ENCODE data around the gene IL1RL2.

Gene IL1RL2

DNA sequence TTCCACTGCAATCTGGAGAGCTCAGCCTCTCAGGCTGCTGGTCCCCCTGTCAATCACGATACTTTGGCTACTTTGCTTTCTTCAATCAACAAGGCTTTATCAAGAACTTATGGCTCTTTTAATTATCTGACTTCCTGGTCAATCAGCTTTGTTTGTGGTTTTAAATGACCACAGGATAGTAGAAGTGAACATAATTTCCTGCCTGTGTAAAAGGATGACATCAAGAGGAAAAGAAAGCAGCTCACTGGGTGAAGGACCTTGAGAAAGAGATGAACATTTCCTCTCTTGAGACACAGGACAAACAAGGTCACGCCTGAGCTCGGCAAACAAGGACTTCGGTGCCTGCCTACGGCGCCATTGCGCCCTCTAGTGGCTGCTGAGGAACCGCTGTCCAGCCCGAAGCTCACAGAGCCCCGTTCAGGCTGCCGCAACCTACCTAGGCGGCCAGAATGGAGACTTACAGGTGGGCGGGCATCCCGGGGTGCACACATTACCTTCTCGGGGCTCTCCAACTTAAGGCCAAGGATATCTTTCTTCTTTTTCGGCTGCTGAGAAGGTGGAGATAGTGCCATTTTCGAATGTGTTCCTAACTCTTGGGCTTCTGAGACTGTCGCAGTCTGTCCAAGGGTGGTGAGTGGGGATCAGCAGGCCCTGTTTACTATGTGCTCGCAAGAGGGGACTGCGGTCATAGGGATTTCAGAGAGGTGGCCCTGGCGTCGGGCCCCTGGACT, 54.0 kb downstream of the IL1RL2 start:
- DNase-seq = peak; percentile 95

DNA sequence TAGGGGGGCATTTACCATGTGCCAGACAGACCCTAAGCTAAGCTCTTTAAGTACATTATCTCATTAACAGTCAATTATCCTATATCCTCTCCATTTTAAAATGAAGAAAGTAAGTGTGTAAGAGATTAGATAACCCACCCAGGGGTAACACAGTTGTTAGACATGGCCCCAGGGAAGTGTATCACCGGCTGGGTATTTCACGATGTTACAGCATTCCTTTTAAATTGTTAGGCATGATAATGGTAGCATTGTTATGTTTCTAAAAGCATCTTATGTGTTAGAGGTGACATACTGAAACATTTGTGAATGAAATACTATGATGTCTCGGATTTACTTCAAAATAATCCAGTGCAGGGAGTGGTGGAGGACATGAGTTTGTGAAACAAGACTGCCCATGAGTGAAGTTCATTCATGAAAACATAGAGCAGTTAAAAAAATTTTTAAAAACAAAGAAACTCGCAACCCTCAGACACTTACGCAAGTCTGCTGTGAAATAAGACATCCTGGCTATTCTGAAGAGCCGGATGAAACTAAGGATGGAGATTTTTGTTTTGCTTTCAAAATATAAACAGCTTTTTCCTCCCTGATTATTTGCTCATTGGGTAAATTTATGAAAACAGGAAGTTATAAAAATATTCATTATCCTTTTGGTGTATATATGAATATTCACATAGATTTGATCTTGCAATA, 54.9 kb downstream of the IL1RL2 start:
- DNase-seq = no peak

DNA sequence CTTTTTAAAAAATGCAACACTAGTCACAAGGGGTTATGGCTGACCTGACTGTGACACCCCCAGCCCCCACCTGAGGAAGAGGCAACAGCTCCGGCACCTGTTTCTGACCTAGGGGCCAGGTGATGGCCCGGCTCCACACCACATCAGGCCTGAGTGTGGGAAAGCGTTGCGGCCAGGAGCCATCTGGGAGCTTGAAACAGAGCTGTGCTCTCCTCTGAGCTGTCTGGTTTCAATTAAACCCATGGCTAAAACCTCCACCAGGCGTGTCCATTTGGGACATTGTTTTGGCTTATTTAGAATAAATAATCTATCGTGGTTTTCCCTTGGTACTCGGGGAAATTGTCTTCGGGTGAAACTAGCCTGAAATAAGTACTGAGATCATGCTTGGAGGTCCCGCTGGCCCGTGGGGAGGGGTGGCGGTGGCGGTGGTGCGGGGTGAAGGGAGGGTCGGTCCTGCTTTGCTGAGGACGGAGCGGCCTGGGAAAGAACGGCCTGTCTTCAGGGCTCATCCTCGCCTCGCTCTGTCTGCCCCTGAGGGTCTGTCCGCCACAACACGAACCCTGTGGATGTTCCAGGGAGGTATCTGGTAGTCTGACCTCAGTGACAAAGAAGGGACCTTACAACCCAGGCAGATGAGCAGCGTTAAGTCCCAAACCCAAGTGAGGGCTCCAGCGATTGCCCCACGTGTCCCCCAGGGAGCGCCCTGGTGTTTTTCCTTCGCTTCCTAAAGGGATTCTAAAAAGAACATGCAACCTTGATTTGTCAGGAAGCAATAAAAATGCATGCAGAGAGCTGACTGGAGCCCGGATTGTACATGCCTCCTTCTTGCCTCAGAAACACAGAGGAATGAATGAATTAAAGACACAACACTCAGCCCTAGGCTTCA, 58.7 kb downstream of the IL1RL2 start:
- DNase-seq = no peak

DNA sequence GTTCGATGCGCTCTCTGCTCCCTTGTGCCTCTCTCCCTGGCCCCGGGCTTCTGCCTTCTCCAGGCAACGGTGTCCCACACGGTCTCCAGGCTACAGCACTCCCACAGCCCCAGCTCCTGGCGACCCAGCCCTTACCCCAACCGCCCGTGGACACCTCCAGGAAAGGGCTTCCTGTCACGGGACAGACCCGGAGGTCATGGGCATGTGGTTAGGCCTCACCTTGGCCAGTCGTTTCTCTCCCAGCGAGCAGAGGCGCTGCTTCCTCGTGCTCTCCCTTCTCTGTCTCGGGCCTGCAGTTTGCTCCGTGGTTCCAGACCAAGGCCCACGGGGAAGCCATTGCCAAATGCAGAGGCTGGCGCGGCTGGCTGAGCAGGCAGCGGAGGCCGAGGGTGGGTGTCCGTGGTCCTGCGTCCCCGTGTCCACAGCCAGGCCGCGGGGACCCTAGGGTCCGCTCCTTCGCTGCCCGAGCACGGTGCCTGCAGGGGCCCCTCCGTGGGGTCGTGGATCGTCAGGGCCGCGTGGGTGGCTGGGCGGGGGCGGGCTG, 63.5 kb downstream of the IL1RL2 start:
- no peak for DNase-seq

DNA sequence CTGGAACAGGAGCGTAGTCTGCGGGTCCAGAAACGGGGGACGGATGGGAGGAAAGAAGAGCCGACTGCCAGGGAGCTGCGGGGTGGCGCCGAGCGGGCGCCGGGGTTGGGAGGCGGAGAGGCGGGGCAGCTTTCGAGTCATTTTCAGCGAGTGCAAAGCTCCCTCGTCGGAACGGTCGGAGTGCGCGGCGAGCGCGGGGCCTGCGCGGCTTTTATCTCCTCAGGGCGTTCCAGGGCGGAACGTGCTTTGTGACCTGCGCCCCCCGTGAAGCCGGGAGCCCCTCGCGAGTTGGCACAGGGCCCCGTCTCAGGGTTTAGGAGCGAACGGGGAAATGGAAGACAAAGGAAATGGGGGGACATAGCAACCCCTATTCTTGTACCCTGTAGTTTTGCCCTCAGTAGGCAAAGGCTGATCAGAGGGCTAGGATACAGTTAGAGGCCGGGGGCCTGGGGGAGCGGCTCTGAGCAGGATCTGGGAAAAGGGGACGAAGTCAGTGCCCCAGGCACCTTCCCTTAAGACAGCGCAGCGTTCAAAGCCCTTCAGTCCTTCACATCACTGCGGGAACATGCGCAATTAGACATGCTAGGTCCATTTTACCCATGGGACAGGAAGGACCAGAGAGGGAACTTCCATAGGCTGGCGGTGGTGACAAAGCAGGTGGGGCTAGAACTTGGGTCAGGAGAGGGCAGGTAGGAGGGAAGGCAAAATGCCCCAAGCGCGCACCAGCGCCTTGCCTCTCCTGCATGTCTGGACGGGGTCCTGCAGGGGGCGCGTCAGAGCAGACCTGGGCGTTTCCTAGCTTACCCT, 64.4 kb downstream of the IL1RL2 start:
- peak; percentile 71 for DNase-seq

DNA sequence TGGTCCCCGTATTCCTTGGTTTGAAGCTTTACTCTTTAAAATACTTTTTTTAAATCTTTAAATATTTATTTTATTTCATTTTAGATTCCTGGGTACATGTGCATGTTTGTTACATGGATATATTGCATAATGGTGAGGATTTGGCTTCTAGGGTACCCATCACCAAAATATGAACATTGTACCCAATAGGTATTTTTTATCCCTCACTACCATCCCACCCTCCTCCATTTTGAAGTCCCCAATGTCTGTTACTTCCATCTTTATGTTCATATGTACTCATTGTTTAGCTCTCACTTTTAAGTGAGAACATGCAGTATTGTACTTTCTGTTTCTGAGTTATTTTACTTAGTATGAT, 65.0 kb downstream of the IL1RL2 start:
- DNase-seq = no peak

DNA sequence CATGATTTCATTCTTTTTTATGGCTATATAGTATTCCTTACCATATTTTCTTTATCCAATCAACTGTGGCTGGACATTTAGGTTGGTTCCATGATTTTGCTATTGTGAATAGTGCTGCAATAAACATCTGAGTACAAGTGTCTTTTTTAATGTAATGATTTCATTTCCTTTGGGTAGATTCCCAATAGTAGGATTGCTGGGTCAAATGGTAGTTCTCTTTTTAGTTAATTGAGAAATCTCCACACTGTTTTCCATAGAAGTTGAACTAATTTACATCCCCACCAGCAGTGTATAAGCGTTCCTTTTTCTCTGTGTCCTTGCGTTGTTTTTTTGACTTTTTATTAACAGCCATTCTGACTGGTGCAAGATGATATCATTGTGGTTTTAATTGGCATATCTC, 65.4 kb downstream of the IL1RL2 start:
- no peak for DNase-seq

DNA sequence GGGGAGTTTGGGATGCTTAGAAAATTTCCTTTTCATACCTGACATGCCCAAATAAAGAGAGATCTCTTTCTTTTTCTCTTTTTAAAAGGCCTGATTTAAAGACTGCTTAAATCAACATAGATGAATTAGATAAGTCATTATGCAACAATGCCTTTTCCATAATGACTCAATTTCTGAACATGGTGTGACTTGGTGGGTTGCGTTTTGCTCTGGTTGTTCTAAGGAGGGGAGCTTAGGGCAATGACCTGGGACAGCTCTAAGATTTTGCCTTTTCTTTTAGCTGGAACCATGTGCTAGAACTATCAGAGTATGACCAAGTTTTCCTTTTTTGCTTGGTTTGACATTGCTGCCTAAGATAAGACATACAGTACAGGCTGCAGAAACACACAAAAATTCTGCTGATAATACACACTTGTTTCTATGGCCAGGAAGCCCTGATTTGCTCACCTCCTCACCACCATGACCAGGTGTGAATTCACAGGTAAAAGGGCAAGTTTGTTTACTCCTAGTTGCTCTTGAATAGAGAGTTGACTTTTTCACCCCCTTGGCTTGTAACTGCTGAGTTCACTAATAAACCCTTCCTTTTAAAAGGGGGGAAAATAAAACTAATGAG, 66.4 kb downstream of the IL1RL2 start:
- DNase-seq = peak; percentile 79

DNA sequence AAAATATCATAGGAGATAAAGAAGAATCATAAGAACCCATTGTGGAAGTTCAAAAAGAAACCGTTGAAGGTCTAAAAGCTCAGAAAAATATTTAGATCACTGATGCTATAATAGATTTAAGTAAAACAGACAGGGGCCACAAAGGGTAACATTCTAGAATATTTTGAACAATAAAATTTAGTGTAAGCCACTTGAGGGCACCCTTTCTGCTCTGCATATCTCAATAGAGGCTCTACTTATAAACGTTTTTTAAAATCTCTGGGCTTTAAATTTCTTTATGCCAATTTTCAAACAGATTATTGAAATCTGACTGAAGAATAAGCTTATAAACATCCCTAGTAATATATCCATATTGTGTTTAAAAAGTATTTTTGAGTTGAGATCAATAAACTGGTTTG, 66.9 kb downstream of the IL1RL2 start:
- no peak for DNase-seq

DNA sequence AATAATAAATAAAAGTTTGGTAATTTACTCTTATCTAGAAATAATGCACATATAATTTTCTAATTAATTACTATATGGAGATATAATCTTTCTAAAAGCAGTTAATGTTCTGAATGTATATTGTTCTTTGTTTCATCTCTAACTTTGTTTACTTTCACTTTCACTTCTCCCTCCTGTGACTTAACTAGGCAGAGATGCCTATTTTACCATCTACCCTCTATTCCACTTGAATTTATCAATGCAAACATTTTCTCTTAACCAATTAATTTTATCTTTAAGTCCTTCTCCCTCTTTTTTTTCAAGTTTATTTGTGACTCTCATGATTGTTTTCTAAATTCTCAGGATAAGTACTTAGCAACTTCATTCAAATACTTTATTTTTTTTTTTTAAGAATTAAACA, 69.5 kb downstream of the IL1RL2 start:
- DNase-seq = no peak

DNA sequence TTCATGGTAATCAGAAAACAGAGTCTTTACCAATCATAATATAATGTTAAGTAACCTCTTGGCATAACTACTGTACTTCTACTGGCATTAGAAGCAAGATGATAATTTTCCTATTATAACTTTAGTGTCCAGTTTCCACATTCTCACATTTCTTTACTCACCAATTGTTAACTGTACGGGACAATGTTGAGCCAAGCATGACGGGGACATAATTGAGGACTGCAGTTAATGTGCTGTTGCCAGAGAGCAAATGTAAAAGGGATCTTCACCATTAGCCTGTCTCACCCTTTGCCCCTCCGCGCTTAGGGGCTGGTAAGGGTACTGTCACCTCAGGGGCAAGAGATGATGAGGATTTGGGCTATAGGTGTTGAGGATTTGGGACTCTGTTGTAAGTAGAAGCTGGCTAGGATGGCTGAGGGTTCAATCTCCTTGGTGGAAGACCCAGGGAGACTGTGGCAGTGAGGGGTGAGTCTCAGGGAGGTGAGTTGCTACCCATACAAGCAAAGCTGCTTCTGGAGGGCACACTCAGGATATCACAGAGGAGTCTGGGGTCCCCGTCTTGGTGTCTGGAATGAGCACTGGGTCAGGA, 70.1 kb downstream of the IL1RL2 start:
- no peak for DNase-seq

DNA sequence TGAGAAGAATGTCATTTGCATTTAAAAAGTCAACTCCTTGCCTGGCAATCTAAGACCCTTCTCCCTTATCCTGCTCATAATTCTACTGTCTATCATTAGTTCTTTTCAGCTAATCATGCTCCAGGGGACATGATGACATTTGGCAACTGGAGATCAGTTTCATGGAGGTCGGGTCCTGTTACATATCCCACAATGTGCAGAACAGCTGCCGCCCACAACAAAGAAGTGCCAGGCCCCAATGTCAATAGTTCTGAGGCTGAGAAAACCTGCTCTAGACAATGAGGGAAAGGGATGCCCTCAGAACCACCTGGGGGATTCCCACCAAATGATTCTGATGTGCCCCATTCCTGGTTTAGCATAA, 71.2 kb downstream of the IL1RL2 start:
- DNase-seq = peak; percentile 24

DNA sequence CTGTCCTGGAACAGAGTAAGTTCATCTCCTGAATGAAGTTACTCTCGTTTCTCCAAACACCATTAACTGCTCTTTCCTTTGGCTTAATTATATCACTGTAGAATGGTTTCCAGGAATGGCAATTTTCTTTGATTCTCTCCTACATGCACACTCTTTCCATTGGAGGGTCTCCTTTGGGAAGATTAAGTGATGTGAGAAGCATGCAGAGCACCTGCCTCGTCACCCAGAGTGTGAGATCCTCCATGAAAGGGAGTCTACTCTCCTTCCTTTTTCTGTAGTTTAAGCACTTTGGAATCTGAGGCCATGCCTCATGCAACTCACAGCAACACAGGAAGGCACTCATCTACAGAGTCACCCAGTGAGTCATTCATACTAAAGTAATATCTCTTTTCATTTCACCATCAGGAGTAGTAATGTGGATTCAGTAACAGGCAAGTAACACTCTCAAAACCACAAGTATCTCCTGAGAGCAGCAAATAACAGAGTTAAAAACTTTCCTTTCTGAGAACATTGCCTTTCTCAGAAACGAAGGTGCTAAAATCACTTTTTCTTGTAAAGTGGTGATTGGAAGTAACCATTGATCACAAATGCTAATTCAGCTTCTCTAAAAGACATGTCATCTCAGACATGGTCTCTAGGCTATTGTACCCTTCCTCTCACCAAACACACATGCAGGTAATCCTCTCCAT, 71.7 kb downstream of the IL1RL2 start:
- peak; percentile 80 for DNase-seq

DNA sequence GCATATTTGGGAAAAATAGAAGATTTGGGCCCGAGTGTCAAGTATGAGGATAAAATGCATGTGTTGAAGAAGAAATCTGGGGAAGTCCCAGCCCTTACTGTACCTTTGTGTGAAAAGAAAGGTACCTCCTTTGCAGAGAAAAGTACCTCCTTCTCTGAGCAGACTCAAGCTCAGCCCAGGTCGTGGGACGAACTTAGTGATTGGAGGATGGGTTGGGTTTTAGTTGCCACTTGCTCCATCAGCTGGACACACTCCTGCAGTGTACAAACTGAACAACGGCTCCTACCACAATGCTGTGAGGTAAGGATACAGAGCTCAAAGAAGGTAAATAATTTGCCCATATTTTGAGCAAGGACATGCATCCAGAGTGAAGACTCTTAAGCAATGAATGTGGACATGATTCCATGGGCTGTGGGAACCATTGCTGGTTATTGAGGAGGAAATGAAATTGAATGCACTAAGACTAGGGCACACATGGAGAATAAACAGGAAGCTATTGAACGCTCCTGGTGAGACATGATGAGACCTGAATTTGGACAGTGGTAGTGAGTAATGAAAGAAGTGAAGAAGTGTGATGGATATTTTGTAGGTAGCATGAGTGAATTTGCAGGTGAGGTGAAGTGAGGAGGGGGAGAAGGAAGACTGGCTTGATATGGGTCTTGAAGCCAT, 74.8 kb downstream of the IL1RL2 start:
- no peak for DNase-seq

DNA sequence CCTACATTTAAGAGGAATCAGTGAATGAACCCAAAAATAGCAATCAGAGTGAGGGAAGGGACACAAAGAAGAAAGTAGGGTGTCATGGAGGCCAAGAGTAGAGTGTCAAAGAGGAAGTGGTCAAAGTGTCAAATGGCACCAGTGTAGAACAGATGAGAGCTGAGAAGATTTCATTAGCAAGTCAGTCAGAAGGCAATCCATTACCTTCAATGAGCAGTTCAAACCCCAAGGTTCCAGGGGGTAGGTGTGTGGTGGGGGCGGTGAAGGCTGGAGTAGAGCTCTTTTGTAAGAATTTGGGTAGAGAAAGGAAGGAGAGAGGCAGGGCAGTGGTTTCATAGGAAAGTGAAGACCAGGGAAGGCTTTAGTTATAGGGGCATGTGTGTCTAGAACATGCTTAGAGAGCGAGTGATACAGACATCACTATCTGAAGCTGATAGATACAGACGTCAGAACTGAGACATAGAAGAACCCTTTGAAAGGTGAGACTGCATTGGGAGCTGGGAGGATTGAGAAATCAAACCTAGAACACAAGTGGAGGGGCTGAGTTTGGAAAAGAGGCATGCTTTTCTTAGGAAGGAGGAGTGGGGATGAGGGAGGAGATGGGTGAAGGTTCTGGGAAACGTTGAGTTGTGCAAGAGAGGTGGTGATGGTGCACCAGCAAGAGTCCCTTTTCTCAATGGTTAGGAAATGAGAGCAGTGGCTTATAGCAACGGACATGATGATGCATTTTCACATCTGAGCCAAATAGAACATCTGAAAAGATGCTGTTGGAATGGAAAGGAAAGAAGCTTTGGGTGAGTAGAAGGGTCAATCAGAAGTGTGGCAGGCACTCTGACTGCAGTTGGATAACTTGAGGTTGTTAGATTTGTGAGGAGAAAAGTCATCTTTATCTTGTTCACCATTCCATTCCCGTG, 75.7 kb downstream of the IL1RL2 start:
- DNase-seq = peak; percentile 28

DNA sequence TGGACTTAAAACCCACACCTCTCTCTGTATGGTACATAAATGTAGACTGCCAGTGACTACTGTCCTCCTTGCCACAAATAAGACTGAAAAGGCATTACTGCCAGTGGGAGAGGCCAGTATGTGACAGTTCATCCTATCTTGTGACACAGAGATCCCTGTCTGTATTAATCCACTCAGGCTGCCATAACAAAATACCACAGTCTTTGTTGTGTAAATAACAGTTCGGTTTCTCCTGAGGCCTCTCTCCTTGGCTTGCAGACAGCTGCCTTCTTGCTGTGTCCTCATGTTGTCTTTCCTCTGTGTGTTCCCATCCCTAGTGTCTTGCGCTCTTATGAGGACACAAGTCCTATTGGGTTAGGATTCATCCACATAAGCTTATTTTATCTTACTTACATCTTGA, 78.1 kb downstream of the IL1RL2 start:
- no peak for DNase-seq

DNA sequence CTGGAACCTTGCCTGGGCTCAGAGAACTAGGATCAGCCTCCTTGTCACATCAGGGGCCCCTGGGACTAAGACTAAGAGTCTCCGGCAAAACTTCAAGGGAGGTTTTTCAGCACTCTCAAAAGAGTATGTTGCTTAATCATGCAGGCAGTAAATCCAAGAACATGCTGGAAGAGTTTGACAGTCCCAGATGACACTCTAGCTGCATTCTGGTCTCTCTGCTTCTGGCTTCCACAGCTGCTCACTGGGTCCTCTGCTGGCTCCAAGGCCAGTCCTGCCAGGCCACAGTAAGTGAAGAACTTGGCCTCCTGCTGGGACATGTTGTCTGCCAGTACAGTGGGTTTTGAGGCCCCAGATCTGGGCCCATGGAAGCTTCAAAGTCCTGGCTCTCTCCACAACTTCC, 79.4 kb downstream of the IL1RL2 start:
- DNase-seq = no peak

DNA sequence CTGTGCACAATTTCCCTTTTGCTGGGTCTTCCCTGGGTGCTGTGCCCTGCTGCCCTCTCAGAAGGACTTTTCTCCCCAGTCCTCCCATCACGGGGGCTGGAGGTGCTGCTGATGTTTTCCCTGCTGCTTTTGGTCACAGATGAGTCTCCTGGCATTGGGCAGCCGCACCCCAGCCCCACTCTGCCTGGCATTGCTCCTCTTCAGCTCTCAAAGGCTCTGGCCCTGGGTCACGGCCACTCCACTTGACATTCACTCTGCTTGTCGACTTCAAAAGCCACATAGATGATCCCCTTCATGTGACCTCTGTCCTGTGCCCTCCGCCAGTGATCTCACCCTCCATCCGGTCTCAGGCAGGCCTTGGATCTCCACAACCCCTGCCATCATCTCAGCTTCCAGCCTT, 81.0 kb downstream of the IL1RL2 start:
- DNase-seq = no peak

DNA sequence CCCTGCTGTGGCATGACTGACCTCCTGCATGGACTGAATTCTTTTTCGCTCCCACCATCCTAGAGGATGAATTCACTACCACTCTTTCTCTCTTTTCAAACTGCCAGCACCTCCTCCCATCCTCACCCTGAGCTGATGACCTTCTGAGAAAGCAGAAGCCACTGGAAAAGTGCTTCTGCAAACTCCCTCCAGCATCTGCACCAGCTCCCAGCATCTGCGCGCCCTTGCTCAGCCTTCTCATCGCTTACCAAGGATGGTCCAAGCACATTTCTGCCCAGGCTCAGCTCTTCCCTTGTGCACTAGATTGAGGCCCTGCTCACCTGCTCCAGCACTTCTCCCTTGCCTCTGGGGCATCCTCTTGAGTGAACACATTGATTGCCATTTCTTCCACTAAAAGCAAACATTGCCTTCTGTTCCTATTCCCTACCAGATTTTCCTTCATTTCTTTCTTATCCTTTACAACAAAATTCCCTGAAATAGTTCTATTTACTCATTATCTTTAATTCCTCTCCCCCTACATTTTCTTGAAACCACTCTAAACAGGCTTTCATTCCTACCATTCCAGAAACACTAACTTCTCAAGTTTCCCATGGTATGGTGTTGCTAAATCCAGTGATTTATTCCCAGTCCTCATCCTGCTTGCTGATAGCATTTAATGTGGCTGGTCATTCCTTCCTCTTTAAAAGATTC, 81.8 kb downstream of the IL1RL2 start:
- DNase-seq = no peak
